NB4 (cell line): ENCODE data around the gene LBHD2.

Experiments
- CTCF ChIP-seq: IDR thresholded peaks from one replicate; pipeline ENCODE4 v1.5.1; 2012; ENCODE audit warnings: low read depth, low read length
- POLR2A ChIP-seq: IDR thresholded peaks from 2 replicates; pipeline ENCODE4 v1.6.1; 2011; ENCODE audit warnings: mild to moderate bottlenecking; ENCODE audit not compliant: insufficient read length; ENCODE audit errors: extremely low read depth
- TF ChIP-seq, protein P1 (sequence below): IDR thresholded peaks from 2 replicates; pipeline ENCODE4 v1.6.1; 2011; ENCODE audit warnings: low read depth, low read length

GRCh38 chr14:103094406-103095209 lies 10.6 kb downstream of the LBHD2 start, which contains the start of gene EXOC3L4:
- no peak for TF ChIP-seq CTCF
- TF ChIP-seq, protein P1, sequence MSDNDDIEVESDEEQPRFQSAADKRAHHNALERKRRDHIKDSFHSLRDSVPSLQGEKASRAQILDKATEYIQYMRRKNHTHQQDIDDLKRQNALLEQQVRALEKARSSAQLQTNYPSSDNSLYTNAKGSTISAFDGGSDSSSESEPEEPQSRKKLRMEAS: no peak
- no peak for TF ChIP-seq POLR2A
